ENCODE data around the gene ARHGEF7.

ARHGEF7 gene

GRCh38 chr13:111354789-111355188, 239.7 kb downstream of the ARHGEF7 start:
- H3K4me3 ChIP-seq (ENCODE audit: low read depth, low read length), result no peak overlapping the region
- DNase-seq (ENCODE audit: low read depth), result no peak
- TF ChIP-seq CTCF (IDR thresholded peaks at IDR 0.05; ENCODE audit: control insufficient read depth, extremely low read depth, insufficient read depth), result no peak

All from LNCaP clone FGC (cell line).